SJCRH30 (cell line): Measurements from ENCODE around the gene UBE2J1. TPM values are rescaled to one million over a fixed set of nuclear protein-coding genes. Genes with fewer than 3 reads are reported as not detected.

ENCODE experiments used
- total RNA-seq: library from RNA; depleted of rRNA; stranded (reverse); fragments of >200 nt; shearing (Covaris generic); gene quantifications from 2 replicates; pipeline ENCODE4 v1.2.3, GENCODE V29; 2014; rRNA removed

Gene UBE2J1
- total RNA-seq, 1 experiment from 2014 or later = 54.5 TPM

Other genes starting within 250 kb of the UBE2J1 start
- 8.3 and 10.0 TPM in 2 replicates for gene SRSF12, start 234.7 kb downstream of the UBE2J1 start, total RNA-seq
- 51.9 and 57.8 TPM in 2 replicates for gene PM20D2, start 206.7 kb downstream of the UBE2J1 start, total RNA-seq
- gene GABRR1, start 135.4 kb downstream of the UBE2J1 start, total RNA-seq = 0.26 and 0.30 TPM in 2 replicates
- gene GABRR2, start 37.4 kb downstream of the UBE2J1 start, total RNA-seq = 0.32 and 0.33 TPM in 2 replicates
- 61.3 and 63.8 TPM in 2 replicates for gene RRAGD, start 59.6 kb upstream of the UBE2J1 start, total RNA-seq
- gene ANKRD6, start 80.4 kb upstream of the UBE2J1 start, total RNA-seq = 0.18 and 0.73 TPM in 2 replicates